Mesenchymal stem cell (in vitro differentiated cells and primary cell): Measurements from ENCODE around the gene LRRC9.

Experiments
- DNase-seq: peaks from one replicate; pipeline ENCODE4 v3.0.0-alpha.2; 2013
- H2AFZ ChIP-seq: one replicate; pipeline ENCODE4 v1.6.1; 2013; ENCODE audit warnings: low read depth, mild to moderate bottlenecking, control low read depth, inconsistent platforms, low read length, moderate library complexity
- H2AK5ac ChIP-seq: 2 replicates; pipeline ENCODE4 v1.6.1; 2013; ENCODE audit warnings: low read length, moderate library complexity, mild to moderate bottlenecking, inconsistent platforms; ENCODE audit not compliant: severe bottlenecking
- H2BK120ac ChIP-seq: one replicate; pipeline ENCODE4 v1.6.1; 2013; ENCODE audit warnings: low read depth, mild to moderate bottlenecking, inconsistent platforms, low read length, moderate library complexity
- H2BK12ac ChIP-seq, 2 experiments: one replicate each; pipeline ENCODE4 v1.6.1; 2013; ENCODE audit warnings: inconsistent platforms in 2 of 2, low read length in 2 of 2, mild to moderate bottlenecking in 2 of 2, moderate library complexity in 2 of 2, control low read depth in 1 of 2
- H2BK15ac ChIP-seq: one replicate; pipeline ENCODE4 v1.6.1; 2013; ENCODE audit warnings: mild to moderate bottlenecking, low read depth, inconsistent platforms; ENCODE audit not compliant: poor library complexity, severe bottlenecking
- H2BK5ac ChIP-seq: 2 replicates; pipeline ENCODE4 v1.6.1; 2013; ENCODE audit warnings: low read depth, mild to moderate bottlenecking, low read length, control low read depth, inconsistent platforms; ENCODE audit not compliant: poor library complexity, severe bottlenecking
- H3K14ac ChIP-seq, 2 experiments: one replicate each; pipeline ENCODE4 v1.6.1; 2013; ENCODE audit warnings: inconsistent platforms in 2 of 2, low read length in 2 of 2, control low read depth in 1 of 2, mild to moderate bottlenecking in 1 of 2, moderate library complexity in 1 of 2
- H3K18ac ChIP-seq, 2 experiments: one replicate each; pipeline ENCODE4 v1.6.1; 2013; ENCODE audit warnings: inconsistent platforms in 2 of 2, low read length in 2 of 2, control low read depth in 1 of 2, low read depth in 1 of 2, mild to moderate bottlenecking in 1 of 2
- H3K23ac ChIP-seq, 2 experiments: one replicate each; pipeline ENCODE4 v1.6.1; 2013; ENCODE audit warnings: inconsistent platforms in 2 of 2, low read length in 2 of 2, mild to moderate bottlenecking in 2 of 2, moderate library complexity in 2 of 2, control low read depth in 1 of 2
- H3K27ac ChIP-seq: 2 replicates; pipeline ENCODE4 v1.5.1; 2013; ENCODE audit warnings: mild to moderate bottlenecking, moderate library complexity, low read length, control low read depth, inconsistent platforms; ENCODE audit not compliant: poor library complexity, severe bottlenecking
- H3K27me3 ChIP-seq, 2 experiments: 2 replicates each; pipeline versions ENCODE4 v1.6.1 to v1.7.0; 2013; ENCODE audit warnings: low read length in 2 of 2, mild to moderate bottlenecking in 2 of 2, moderate library complexity in 2 of 2, control low read depth in 1 of 2, inconsistent platforms in 1 of 2; ENCODE audit not compliant: control insufficient read depth in 1 of 2, insufficient read depth in 1 of 2
- H3K36me3 ChIP-seq, 2 experiments: 2 replicates each; pipeline versions ENCODE4 v1.6.1 to v1.7.0; 2013; ENCODE audit warnings: low read length in 2 of 2, control low read depth in 1 of 2, inconsistent platforms in 1 of 2, low read depth in 1 of 2, mild to moderate bottlenecking in 1 of 2; ENCODE audit not compliant: insufficient read depth in 2 of 2, control insufficient read depth in 1 of 2
- H3K4ac ChIP-seq, 2 experiments: one replicate each; pipeline ENCODE4 v1.6.1; 2013; ENCODE audit warnings: inconsistent platforms in 2 of 2, low read length in 2 of 2, mild to moderate bottlenecking in 2 of 2, moderate library complexity in 2 of 2, control low read depth in 1 of 2, low read depth in 1 of 2
- H3K4me1 ChIP-seq: 2 replicates; pipeline ENCODE4 v1.6.1; 2013; ENCODE audit warnings: low read depth, low read length, control low read depth; ENCODE audit not compliant: control insufficient read depth, insufficient read depth
- H3K4me2 ChIP-seq: 2 replicates; pipeline ENCODE4 v1.6.1; 2013; ENCODE audit warnings: low read length, mild to moderate bottlenecking, inconsistent platforms; ENCODE audit not compliant: poor library complexity, severe bottlenecking
- H3K4me3 ChIP-seq, 2 experiments: 2 replicates each; pipeline versions ENCODE4 v1.5.1 to v1.7.0; 2013; ENCODE audit warnings: low read length in 2 of 2, mild to moderate bottlenecking in 2 of 2, control low read depth in 1 of 2, low read depth in 1 of 2; ENCODE audit not compliant: insufficient read depth in 1 of 2
- H3K79me1 ChIP-seq: replicated peaks from 2 replicates; pipeline ENCODE4 v1.6.1; 2013; ENCODE audit warnings: mild to moderate bottlenecking, control low read depth, low read length, inconsistent platforms; ENCODE audit not compliant: poor library complexity, severe bottlenecking
- H3K9ac ChIP-seq: 2 replicates; pipeline ENCODE4 v1.7.0; 2013; ENCODE audit warnings: mild to moderate bottlenecking, low read length, moderate library complexity
- H3K9me3 ChIP-seq: 2 replicates; pipeline ENCODE4 v1.7.0; 2013; ENCODE audit warnings: mild to moderate bottlenecking, low read length; ENCODE audit not compliant: control insufficient read depth
- H4K8ac ChIP-seq: one replicate; pipeline ENCODE4 v1.6.1; 2013; ENCODE audit warnings: inconsistent platforms, mild to moderate bottlenecking, low read length, moderate library complexity
- H4K91ac ChIP-seq: one replicate; pipeline ENCODE4 v1.6.1; 2013; ENCODE audit warnings: mild to moderate bottlenecking, low read length, inconsistent platforms
- WGBS: methylation state at CpG from one replicate; pipeline ENCODE4 v1.1.7; 2013; ENCODE audit warnings: mixed read lengths; 5-methylcytosine and 5-hydroxymethylcytosine counted together

LRRC9 gene

GRCh38 chr14:60093080-60093479, 173.1 kb downstream of the LRRC9 start:
- Histone ChIP-seq H4K91ac (no peak overlapping the region), H3K4me2 (peak overlapping the region; percentile 71), H2BK5ac (peak overlapping the region; percentile 63), H2BK15ac (no peak overlapping the region), H3K9me3 (no peaks in the 10 kb centered on the region), H3K18ac (no peak overlapping the region), H3K27me3 (no peaks in the 10 kb centered on the region), H3K79me1 (no peaks in the 10 kb centered on the region), H3K14ac (no peak overlapping the region), H2AK5ac (peak overlapping the region; percentile 50), H3K23ac (no peak overlapping the region), H3K9ac (peak overlapping the region; percentile 100), H3K36me3 (peaks cover 4 to 11% of the 10 kb centered on the region in 2 experiments), H3K4me3 (peak overlapping the region; percentile 40 to 98), H3K4ac (no peak overlapping the region), H4K8ac (no peak overlapping the region), H2BK12ac (no peak overlapping the region), H3K4me1 (peaks cover 5% of the 10 kb centered on the region), H2AFZ (no peak overlapping the region), H2BK120ac (no peak overlapping the region), H3K27ac (peak overlapping the region; percentile 90)
- DNase-seq = peak; percentile 38
- WGBS = no CpG with 5 or more reads among the region's 3 CpGs

GRCh38 chr14:60093606-60094005, 173.7 kb downstream of the LRRC9 start:
- H3K9ac ChIP-seq = peak overlapping the region; percentile 100
- peak overlapping the region; percentile 65 for H3K27ac ChIP-seq
- no peak overlapping the region for H2BK5ac ChIP-seq
- no peak for DNase-seq
- no peak overlapping the region for H2AFZ ChIP-seq
- no peak overlapping the region for H2AK5ac ChIP-seq
- no peaks in the 10 kb centered on the region for H3K9me3 ChIP-seq
- no peak overlapping the region for H4K8ac ChIP-seq
- H3K27me3 ChIP-seq = no peaks in the 10 kb centered on the region
- peaks cover 4 to 15% of the 10 kb centered on the region in 2 experiments for H3K36me3 ChIP-seq
- no peak overlapping the region for H4K91ac ChIP-seq
- H3K4me1 ChIP-seq = peaks cover 5% of the 10 kb centered on the region
- no peak overlapping the region for H3K14ac ChIP-seq
- H3K4ac ChIP-seq = no peak overlapping the region
- H2BK120ac ChIP-seq = no peak overlapping the region
- H3K23ac ChIP-seq = no peak overlapping the region
- no peak overlapping the region for H3K18ac ChIP-seq
- no peak overlapping the region for H3K4me2 ChIP-seq
- no peak overlapping the region for H2BK12ac ChIP-seq
- peak overlapping the region in 1 of 2 experiments; percentile 98 for H3K4me3 ChIP-seq
- no peaks in the 10 kb centered on the region for H3K79me1 ChIP-seq
- H2BK15ac ChIP-seq = no peak overlapping the region

GRCh38 chr14:60094306-60094897, 174.5 kb downstream of the LRRC9 start:
- Histone ChIP-seq H2AK5ac (peak overlapping the region; percentile 93), H2BK12ac (peak overlapping the region in 1 of 2 experiments; percentile 63), H3K9me3 (no peaks in the 10 kb centered on the region), H3K4me2 (peak overlapping the region; percentile 87), H2AFZ (no peak overlapping the region), H2BK15ac (no peak overlapping the region), H2BK120ac (no peak overlapping the region), H3K27ac (peak overlapping the region; percentile 90), H4K91ac (no peak overlapping the region), H3K23ac (no peak overlapping the region), H3K4me3 (peak overlapping the region in 1 of 2 experiments; percentile 98), H3K79me1 (no peaks in the 10 kb centered on the region), H3K9ac (peak overlapping the region; percentile 100), H3K27me3 (no peaks in the 10 kb centered on the region), H3K18ac (peak overlapping the region; percentile 70 to 88), H3K4ac (no peak overlapping the region), H2BK5ac (no peak overlapping the region), H3K4me1 (peaks cover 5% of the 10 kb centered on the region), H3K14ac (peak overlapping the region in 1 of 2 experiments; percentile 55), H3K36me3 (peaks cover 4 to 15% of the 10 kb centered on the region in 2 experiments), H4K8ac (peak overlapping the region; percentile 84)
- peak; percentile 79 for DNase-seq
- WGBS = 4% methylated on average over 5 of the region's 5 CpGs

- H3K23ac ChIP-seq = no peak overlapping the region
- H3K4me2 ChIP-seq = peak overlapping the region; percentile 41
- no peak overlapping the region for H2BK5ac ChIP-seq
These were observed 175.3 kb downstream of the LRRC9 start for GRCh38 chr14:60095231-60095630.

More at GRCh38 chr14:60095231-60095630, 175.3 kb downstream of the LRRC9 start:
- Histone ChIP-seq H2BK12ac (no peak overlapping the region), H3K14ac (peak overlapping the region in 1 of 2 experiments; percentile 9), H3K9me3 (no peaks in the 10 kb centered on the region), H3K18ac (no peak overlapping the region), H3K36me3 (peaks cover 4 to 15% of the 10 kb centered on the region in 2 experiments), H3K79me1 (no peaks in the 10 kb centered on the region), H3K9ac (peak overlapping the region; percentile 32), H3K27ac (peak overlapping the region; percentile 44), H4K91ac (no peak overlapping the region), H3K4me3 (peak overlapping the region in 1 of 2 experiments; percentile 11), H2AFZ (no peak overlapping the region), H2BK15ac (no peak overlapping the region), H3K4ac (peak overlapping the region in 1 of 2 experiments; percentile 51), H2BK120ac (no peak overlapping the region), H3K4me1 (peaks cover 5% of the 10 kb centered on the region), H2AK5ac (peak overlapping the region; percentile 45), H4K8ac (no peak overlapping the region), H3K27me3 (no peaks in the 10 kb centered on the region)
- no peak for DNase-seq
